HEK293 (cell line): ENCODE results near the gene TOPAZ1.

Source experiments
- CTCF ChIA-PET: fragments of 350-600 bp; formaldehyde crosslinking; extraction: SDS; loops from one replicate; lab custom pipeline; 2021; ENCODE audit warnings: antibody characterized with exemption; lab: Yijun Ruan, JAX
- POLR2A ChIA-PET: fragments of 300-600 bp; formaldehyde crosslinking; extraction: SDS; loops from one replicate; lab custom pipeline; 2020; ENCODE audit warnings: antibody characterized with exemption, inconsistent platforms; lab: Yijun Ruan, JAX
- H3K27ac ChIP-seq: fragments of 200-500 bp; sonication (Bioruptor generic); 2 replicates; pipeline ENCODE4 v1.5.1; 2014; ENCODE audit warnings: low read depth, low read length, control low read depth, inconsistent platforms; ENCODE audit errors: extremely low read depth
- H3K36me3 ChIP-seq, 2 experiments: fragments of 200-500 bp in 1 of 2; sonication (Bioruptor generic) in 1 of 2; 1 replicate in 1 of 2; 2 replicates in 1 of 2; pipeline ENCODE4 v1.5.1; 2014 to 2017; ENCODE audit warnings: inconsistent platforms in 2 of 2, low read length in 2 of 2; ENCODE audit not compliant: control insufficient read depth in 2 of 2, insufficient read depth in 1 of 2
- H3K4me1 ChIP-seq: fragments of 200-500 bp; sonication (Bioruptor generic); 2 replicates; pipeline ENCODE4 v1.5.1; 2014; ENCODE audit warnings: mild to moderate bottlenecking, low read length, inconsistent platforms; ENCODE audit not compliant: control insufficient read depth, insufficient read depth
- H3K4me3 ChIP-seq: 2 replicates; pipeline ENCODE4 v1.5.1; 2011; ENCODE audit warnings: low read depth, mild to moderate bottlenecking, control low read depth, low read length, moderate library complexity
- H3K9me3 ChIP-seq: fragments of 200-500 bp; sonication (Bioruptor generic); 2 replicates; pipeline ENCODE4 v1.5.1; 2014; ENCODE audit warnings: low read depth, low read length, inconsistent platforms; ENCODE audit not compliant: control insufficient read depth, insufficient read depth
- ATF2 ChIP-seq: fragments of 450-650 bp; formaldehyde crosslinking; IDR thresholded peaks from 2 replicates; pipeline ENCODE4 v1.5.1; 2016; ENCODE audit warnings: missing biosample characterization, missing genetic modification characterization, low read depth
- GFI1B ChIP-seq: fragments of 450-650 bp; formaldehyde crosslinking; IDR thresholded peaks from 2 replicates; pipeline ENCODE4 v1.5.1; 2016; ENCODE audit warnings: missing biosample characterization, missing genetic modification characterization
- HOXA7 ChIP-seq: sonication (generic); formaldehyde crosslinking; IDR thresholded peaks from 2 replicates; pipeline ENCODE4 v1.8.1; 2022; ENCODE audit warnings: missing genetic modification reagents, borderline replicate concordance
- KLF1 ChIP-seq: fragments of 450-650 bp; formaldehyde crosslinking; IDR thresholded peaks from 2 replicates; pipeline ENCODE4 v1.5.1; 2016; ENCODE audit warnings: missing biosample characterization, missing genetic modification characterization
- ZBTB26 ChIP-seq: fragments of 450-650 bp; formaldehyde crosslinking; optimal IDR thresholded peaks from 2 replicates; pipeline ENCODE3; 2016; ENCODE audit warnings: missing biosample characterization, mild to moderate bottlenecking, missing genetic modification characterization
- ZNF140 ChIP-seq: fragments of 450-650 bp; formaldehyde crosslinking; IDR thresholded peaks from 2 replicates; pipeline ENCODE4 v1.5.1; 2016; ENCODE audit warnings: missing biosample characterization, missing genetic modification characterization
- ZNF394 ChIP-seq: fragments of 450-650 bp; formaldehyde crosslinking; IDR thresholded peaks from 2 replicates; pipeline ENCODE4 v1.5.1; 2016; ENCODE audit warnings: missing biosample characterization, missing genetic modification characterization, mild to moderate bottlenecking, moderate library complexity, borderline replicate concordance
- ZNF48 ChIP-seq: fragments of 450-650 bp; formaldehyde crosslinking; IDR thresholded peaks from 2 replicates; pipeline ENCODE4 v1.5.1; 2016; ENCODE audit warnings: missing biosample characterization, missing genetic modification characterization
- ZNF521 ChIP-seq: fragments of 450-650 bp; formaldehyde crosslinking; IDR thresholded peaks from 2 replicates; pipeline ENCODE4 v1.5.1; 2017; ENCODE audit warnings: missing biosample characterization, mild to moderate bottlenecking, missing genetic modification characterization
- ZNF529 ChIP-seq: fragments of 450-650 bp; formaldehyde crosslinking; IDR thresholded peaks from 2 replicates; pipeline ENCODE4 v1.5.1; 2017; ENCODE audit warnings: missing genetic modification characterization, missing biosample characterization; ENCODE audit not compliant: insufficient replicate concordance
- ZNF600 ChIP-seq: fragments of 450-650 bp; formaldehyde crosslinking; IDR thresholded peaks from 2 replicates; pipeline ENCODE4 v1.5.1; 2016; ENCODE audit warnings: missing biosample characterization, missing genetic modification characterization
- ZNF660 ChIP-seq: fragments of 450-650 bp; IDR thresholded peaks from 2 replicates; pipeline ENCODE4 v1.5.1; 2018; ENCODE audit warnings: missing biosample characterization, mild to moderate bottlenecking, missing genetic modification characterization
- ZNF792 ChIP-seq: fragments of 450-650 bp; formaldehyde crosslinking; IDR thresholded peaks from 2 replicates; pipeline ENCODE4 v1.5.1; 2016; ENCODE audit warnings: missing biosample characterization, missing genetic modification characterization
- ZSCAN30 ChIP-seq: fragments of 450-650 bp; IDR thresholded peaks from 2 replicates; pipeline ENCODE4 v1.5.1; 2018; ENCODE audit warnings: missing biosample characterization, mild to moderate bottlenecking, missing genetic modification characterization, moderate library complexity
- TF ChIP-seq, protein P1 (sequence below): fragments of 450-650 bp; formaldehyde crosslinking; IDR thresholded peaks from 2 replicates; pipeline ENCODE4 v1.5.1; 2017; ENCODE audit warnings: missing biosample characterization, missing genetic modification characterization
- TF ChIP-seq, protein P2 (sequence below): fragments of 450-650 bp; formaldehyde crosslinking; IDR thresholded peaks from 2 replicates; pipeline ENCODE4 v1.5.1; 2016; ENCODE audit warnings: missing biosample characterization, missing genetic modification characterization
- TF ChIP-seq, protein P3 (sequence below): fragments of 450-650 bp; formaldehyde crosslinking; conservative IDR thresholded peaks from 2 replicates; pipeline ENCODE4 v1.5.1; 2016; ENCODE audit warnings: low read depth, missing biosample characterization, missing genetic modification characterization
- TF ChIP-seq, protein P4 (sequence below): fragments of 450-650 bp; formaldehyde crosslinking; IDR thresholded peaks from 2 replicates; pipeline ENCODE4 v1.5.1; 2016; ENCODE audit warnings: missing biosample characterization, missing genetic modification characterization

The TOPAZ1 gene

DNA sequence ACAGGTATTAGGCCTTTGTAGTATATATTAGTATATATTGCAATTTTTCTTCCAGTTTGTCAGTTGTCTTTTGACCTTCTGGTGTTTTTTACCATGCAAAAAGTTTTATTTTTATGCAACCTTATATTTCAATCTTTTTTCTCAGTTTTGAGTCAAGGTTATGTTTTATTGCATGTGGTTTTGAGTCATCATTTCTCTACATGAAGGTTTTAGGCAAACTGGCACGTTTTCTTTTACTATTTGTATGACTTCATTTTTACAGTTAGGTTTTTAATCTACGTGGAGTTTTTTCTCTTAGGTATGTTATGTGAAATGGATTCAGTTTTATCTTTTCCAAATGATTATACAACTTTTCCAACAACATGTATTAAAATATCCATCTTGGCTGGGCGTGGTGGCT is 60.1 kb downstream of the TOPAZ1 start:
- no peak overlapping the region for H3K27ac ChIP-seq
- H3K9me3 ChIP-seq: no peaks in the 10 kb centered on the region
- H3K4me3 ChIP-seq: no peak overlapping the region
- no peak for TF ChIP-seq ZNF529 (tag by site-specific recombination)
- ChIA-PET CTCF (no interaction called here), POLR2A (no interaction called here)
- H3K4me1 ChIP-seq: no peaks in the 10 kb centered on the region
- no peaks in the 10 kb centered on the region for H3K36me3 ChIP-seq

- Histone ChIP-seq H3K27ac (no peak overlapping the region), H3K9me3 (no peaks in the 10 kb centered on the region), H3K4me3 (no peak overlapping the region), H3K4me1 (no peaks in the 10 kb centered on the region), H3K36me3 (no peaks in the 10 kb centered on the region)
- CTCF ChIA-PET: interaction anchor here (0.7 kb wide), 1 partner anchor 1042 kb away, joined by 3 read pairs; no protein-coding TSS in a partner anchor
- POLR2A ChIA-PET: no interaction called here
- TF ChIP-seq ATF2 (tag by site-specific recombination): no peak
- no peak for TF ChIP-seq ZNF48 (tag by site-specific recombination)
- no peak for TF ChIP-seq ZNF792 (tag by site-specific recombination)
- TF ChIP-seq, protein P1, sequence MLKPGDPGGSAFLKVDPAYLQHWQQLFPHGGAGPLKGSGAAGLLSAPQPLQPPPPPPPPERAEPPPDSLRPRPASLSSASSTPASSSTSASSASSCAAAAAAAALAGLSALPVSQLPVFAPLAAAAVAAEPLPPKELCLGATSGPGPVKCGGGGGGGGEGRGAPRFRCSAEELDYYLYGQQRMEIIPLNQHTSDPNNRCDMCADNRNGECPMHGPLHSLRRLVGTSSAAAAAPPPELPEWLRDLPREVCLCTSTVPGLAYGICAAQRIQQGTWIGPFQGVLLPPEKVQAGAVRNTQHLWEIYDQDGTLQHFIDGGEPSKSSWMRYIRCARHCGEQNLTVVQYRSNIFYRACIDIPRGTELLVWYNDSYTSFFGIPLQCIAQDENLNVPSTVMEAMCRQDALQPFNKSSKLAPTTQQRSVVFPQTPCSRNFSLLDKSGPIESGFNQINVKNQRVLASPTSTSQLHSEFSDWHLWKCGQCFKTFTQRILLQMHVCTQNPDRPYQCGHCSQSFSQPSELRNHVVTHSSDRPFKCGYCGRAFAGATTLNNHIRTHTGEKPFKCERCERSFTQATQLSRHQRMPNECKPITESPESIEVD (tag by site-specific recombination): no peak
- no peak for TF ChIP-seq ZNF660
- TF ChIP-seq ZBTB26 (tag by site-specific recombination): no peak
- TF ChIP-seq, protein P2, sequence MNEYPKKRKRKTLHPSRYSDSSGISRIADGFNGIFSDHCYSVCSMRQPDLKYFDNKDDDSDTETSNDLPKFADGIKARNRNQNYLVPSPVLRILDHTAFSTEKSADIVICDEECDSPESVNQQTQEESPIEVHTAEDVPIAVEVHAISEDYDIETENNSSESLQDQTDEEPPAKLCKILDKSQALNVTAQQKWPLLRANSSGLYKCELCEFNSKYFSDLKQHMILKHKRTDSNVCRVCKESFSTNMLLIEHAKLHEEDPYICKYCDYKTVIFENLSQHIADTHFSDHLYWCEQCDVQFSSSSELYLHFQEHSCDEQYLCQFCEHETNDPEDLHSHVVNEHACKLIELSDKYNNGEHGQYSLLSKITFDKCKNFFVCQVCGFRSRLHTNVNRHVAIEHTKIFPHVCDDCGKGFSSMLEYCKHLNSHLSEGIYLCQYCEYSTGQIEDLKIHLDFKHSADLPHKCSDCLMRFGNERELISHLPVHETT (tag by site-specific recombination): no peak
- no peak for TF ChIP-seq HOXA7 (CRISPR knock-in tag)
- no peak for TF ChIP-seq ZNF394 (tag by site-specific recombination)
- no peak for TF ChIP-seq ZSCAN30 (tag by site-specific recombination)
- TF ChIP-seq ZNF529 (tag by site-specific recombination): no peak
- TF ChIP-seq ZNF600 (tag by site-specific recombination): no peak
- TF ChIP-seq, protein P3, sequence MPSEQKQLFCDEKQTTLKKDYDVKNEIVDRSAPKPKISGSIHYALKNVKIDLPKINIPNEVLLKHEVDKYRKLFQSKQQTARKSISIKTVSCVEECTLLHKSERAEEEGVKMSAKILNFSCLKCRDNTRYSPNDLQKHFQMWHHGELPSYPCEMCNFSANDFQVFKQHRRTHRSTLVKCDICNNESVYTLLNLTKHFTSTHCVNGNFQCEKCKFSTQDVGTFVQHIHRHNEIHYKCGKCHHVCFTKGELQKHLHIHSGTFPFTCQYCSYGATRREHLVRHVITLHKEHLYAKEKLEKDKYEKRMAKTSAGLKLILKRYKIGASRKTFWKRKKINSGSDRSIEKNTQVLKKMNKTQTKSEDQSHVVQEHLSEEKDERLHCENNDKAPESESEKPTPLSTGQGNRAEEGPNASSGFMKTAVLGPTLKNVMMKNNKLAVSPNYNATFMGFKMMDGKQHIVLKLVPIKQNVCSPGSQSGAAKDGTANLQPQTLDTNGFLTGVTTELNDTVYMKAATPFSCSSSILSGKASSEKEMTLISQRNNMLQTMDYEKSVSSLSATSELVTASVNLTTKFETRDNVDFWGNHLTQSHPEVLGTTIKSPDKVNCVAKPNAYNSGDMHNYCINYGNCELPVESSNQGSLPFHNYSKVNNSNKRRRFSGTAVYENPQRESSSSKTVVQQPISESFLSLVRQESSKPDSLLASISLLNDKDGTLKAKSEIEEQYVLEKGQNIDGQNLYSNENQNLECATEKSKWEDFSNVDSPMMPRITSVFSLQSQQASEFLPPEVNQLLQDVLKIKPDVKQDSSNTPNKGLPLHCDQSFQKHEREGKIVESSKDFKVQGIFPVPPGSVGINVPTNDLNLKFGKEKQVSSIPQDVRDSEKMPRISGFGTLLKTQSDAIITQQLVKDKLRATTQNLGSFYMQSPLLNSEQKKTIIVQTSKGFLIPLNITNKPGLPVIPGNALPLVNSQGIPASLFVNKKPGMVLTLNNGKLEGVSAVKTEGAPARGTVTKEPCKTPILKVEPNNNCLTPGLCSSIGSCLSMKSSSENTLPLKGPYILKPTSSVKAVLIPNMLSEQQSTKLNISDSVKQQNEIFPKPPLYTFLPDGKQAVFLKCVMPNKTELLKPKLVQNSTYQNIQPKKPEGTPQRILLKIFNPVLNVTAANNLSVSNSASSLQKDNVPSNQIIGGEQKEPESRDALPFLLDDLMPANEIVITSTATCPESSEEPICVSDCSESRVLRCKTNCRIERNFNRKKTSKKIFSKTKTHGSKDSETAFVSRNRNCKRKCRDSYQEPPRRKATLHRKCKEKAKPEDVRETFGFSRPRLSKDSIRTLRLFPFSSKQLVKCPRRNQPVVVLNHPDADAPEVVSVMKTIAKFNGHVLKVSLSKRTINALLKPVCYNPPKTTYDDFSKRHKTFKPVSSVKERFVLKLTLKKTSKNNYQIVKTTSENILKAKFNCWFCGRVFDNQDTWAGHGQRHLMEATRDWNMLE (tag by site-specific recombination): no peak
- TF ChIP-seq ZNF521 (tag by site-specific recombination): no peak
- TF ChIP-seq KLF1 (tag by site-specific recombination): no peak
- TF ChIP-seq ZNF140 (tag by site-specific recombination): no peak
- TF ChIP-seq GFI1B: no peak
- TF ChIP-seq, protein P4, sequence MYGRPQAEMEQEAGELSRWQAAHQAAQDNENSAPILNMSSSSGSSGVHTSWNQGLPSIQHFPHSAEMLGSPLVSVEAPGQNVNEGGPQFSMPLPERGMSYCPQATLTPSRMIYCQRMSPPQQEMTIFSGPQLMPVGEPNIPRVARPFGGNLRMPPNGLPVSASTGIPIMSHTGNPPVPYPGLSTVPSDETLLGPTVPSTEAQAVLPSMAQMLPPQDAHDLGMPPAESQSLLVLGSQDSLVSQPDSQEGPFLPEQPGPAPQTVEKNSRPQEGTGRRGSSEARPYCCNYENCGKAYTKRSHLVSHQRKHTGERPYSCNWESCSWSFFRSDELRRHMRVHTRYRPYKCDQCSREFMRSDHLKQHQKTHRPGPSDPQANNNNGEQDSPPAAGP: no peak
These were observed 67.8 kb downstream of the TOPAZ1 start for GRCh38 chr3:44309500-44309899.
